AG04449 (cell line): ENCODE results near the gene TMBIM4.

ENCODE experiments used
- CTCF ChIA-PET: fragments of 350-600 bp; formaldehyde crosslinking; extraction: SDS; loops from one replicate; lab custom pipeline; 2021; ENCODE audit warnings: antibody characterized with exemption; lab: Yijun Ruan, JAX
- POLR2A ChIA-PET: fragments of 400-600, 350-600 bp; formaldehyde crosslinking; extraction: SDS; loops from one replicate; lab custom pipeline; 2020; ENCODE audit warnings: antibody characterized with exemption, inconsistent platforms; lab: Yijun Ruan, JAX
- DNase-seq: peaks from one replicate; pipeline ENCODE4 v3.0.0-alpha.2; 2010; ENCODE audit warnings: low read depth, low spot score
- H3K4me3 ChIP-seq: 2 replicates; pipeline ENCODE4 v1.5.1; 2011; ENCODE audit warnings: low read depth, mild to moderate bottlenecking, control low read depth, low read length
- CTCF ChIP-seq: IDR thresholded peaks from one replicate; pipeline ENCODE4 v1.5.1; 2011; ENCODE audit warnings: mild to moderate bottlenecking, moderate library complexity, low read length, control low read depth, inconsistent platforms; ENCODE audit not compliant: insufficient read depth; ENCODE audit errors: missing control alignments

The TMBIM4 gene

GRCh38 chr12:66103016-66103913, 66.5 kb downstream of the TMBIM4 start:
- DNase-seq, result no peak
- ChIA-PET CTCF (interaction anchor here (1.2 to 2.0 kb wide), 3 partner anchors 10 to 16 kb away, joined by 4 to 8 read pairs (median 5); no protein-coding TSS in a partner anchor), POLR2A (no interaction called here)
- H3K4me3 ChIP-seq, result no peak overlapping the region
- no peak for TF ChIP-seq CTCF

- ChIA-PET CTCF (interaction anchor here (1.2 to 1.5 kb wide), 3 partner anchors 8 to 14 kb away, joined by 3 to 8 read pairs (median 3); no protein-coding TSS in a partner anchor), POLR2A (interaction anchor here (0.6 kb wide), 1 partner anchor 289 kb away, joined by 4 read pairs; no protein-coding TSS in a partner anchor)
Observed at GRCh38 chr12:66092559-66093269, 77.1 kb downstream of the TMBIM4 start.

GRCh38 chr12:66090157-66090556, 79.6 kb downstream of the TMBIM4 start:
- no peak for TF ChIP-seq CTCF
- no peak overlapping the region for H3K4me3 ChIP-seq
- DNase-seq, result no peak
- ChIA-PET POLR2A (no interaction called here), CTCF (interaction anchor here (0.9 to 7.2 kb wide), 5 partner anchors 18 to 776 kb away, joined by 3 to 42 read pairs (median 4); no protein-coding TSS in a partner anchor)

More at GRCh38 chr12:66092559-66093269, 77.1 kb downstream of the TMBIM4 start:
- no peak for DNase-seq
- no peak for TF ChIP-seq CTCF
- H3K4me3 ChIP-seq, result no peak overlapping the region

GRCh38 chr12:66087365-66087943, 82.3 kb downstream of the TMBIM4 start:
- TF ChIP-seq CTCF, result peak; percentile 65
- no peak for DNase-seq
- ChIA-PET POLR2A (no interaction called here), CTCF (interaction anchor here (0.7 to 7.2 kb wide), 21 partner anchors 10 to 1198 kb away, joined by 3 to 42 read pairs (median 4); no protein-coding TSS in a partner anchor)
- H3K4me3 ChIP-seq, result no peak overlapping the region

- no peak for TF ChIP-seq CTCF
- CTCF ChIA-PET, result interaction anchor here (1.2 to 7.2 kb wide), 9 partner anchors 17 to 484 kb away, joined by 3 to 42 read pairs (median 4); no protein-coding TSS in a partner anchor
- POLR2A ChIA-PET, result no interaction called here
- no peak overlapping the region for H3K4me3 ChIP-seq
- no peak for DNase-seq
Observed at GRCh38 chr12:66085998-66086397, 83.8 kb downstream of the TMBIM4 start.
